ENCODE measurements around the gene E4F1. TPM values are rescaled to one million over a fixed set of nuclear protein-coding genes. Genes with fewer than 3 reads are reported as not detected.

E4F1 gene
- total RNA-seq, 1 donor from 2014 or later = 10.7 TPM

- no peak for ATAC-seq
Measured at GRCh38 chr16:2206780-2207433, 16.5 kb upstream of the E4F1 start.

GRCh38 chr16:2207872-2208271, 15.5 kb upstream of the E4F1 start:
- no peak for ATAC-seq

DNA sequence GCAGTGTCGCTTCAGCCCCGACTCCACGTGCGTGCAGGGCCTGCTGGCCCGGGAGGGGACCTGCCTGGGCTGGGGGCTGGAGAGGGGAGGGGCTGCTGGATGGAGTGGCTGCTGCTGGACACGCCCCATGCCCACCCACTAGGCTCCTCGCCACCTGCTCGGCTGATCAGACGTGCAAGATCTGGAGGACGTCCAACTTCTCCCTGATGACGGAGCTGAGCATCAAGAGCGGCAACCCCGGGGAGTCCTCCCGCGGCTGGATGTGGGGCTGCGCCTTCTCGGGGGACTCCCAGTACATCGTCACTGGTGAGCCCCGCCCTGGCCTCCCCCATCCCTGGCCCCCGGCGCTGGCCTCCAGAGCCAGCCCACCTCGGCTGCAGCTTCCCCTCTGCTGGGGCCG, 15.1 kb upstream of the E4F1 start:
- no peak for ATAC-seq

DNA sequence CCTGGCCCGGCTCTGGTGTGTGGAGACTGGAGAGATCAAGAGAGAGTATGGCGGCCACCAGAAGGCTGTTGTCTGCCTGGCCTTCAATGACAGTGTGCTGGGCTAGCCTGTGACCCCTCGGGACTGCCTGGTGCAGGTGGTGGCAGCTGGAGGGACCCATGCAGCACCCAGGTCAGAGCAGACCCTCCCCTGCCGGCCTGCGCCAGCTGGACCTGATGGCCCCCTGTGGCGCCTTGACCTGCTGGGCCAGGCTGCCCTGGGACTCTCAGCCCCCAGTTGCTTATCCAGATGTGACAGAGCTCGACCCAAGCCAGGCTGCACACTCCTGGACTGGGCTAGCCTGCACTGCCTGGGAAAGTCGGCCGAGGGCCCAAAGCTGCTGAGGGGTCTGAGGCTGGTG, 14.6 kb upstream of the E4F1 start:
- no peak for ATAC-seq

DNA sequence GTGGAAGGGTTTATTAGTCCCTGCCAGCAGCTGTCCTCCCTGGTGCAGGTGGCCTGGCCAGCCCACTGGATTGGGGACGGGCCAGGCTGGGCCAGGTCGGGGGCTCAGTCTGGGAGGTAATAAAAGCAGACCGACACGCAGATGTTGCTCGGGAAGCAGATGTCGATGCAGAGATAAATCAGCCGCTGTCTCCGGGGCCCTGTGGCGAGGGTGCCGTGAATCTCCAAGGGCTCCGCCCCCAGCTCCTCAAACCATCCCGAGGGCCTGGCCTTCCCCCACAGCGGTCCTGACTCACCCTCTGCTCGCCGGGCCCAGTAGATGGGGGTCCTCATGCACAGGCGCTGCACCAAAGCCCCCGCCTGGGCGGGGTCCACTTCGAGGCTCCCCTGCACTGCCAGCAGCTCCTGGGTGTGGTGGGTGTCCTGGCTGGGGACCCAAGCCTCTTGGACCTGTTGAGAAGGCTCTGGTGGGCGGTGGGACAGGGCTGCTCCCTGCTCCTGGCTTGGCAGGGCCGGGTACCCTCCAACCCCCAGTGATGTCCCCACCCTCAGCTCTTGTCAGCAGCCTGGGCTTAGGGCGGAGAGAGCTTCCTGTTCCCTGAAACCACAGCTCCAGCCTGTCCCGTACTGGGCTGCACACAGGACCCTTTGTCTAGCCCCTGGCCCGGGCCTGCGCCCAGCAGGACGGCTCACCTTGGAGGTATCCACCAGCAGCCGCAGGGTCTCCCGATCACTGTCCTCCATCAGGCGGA, 14.0 kb upstream of the E4F1 start:
- ATAC-seq = no peak

DNA sequence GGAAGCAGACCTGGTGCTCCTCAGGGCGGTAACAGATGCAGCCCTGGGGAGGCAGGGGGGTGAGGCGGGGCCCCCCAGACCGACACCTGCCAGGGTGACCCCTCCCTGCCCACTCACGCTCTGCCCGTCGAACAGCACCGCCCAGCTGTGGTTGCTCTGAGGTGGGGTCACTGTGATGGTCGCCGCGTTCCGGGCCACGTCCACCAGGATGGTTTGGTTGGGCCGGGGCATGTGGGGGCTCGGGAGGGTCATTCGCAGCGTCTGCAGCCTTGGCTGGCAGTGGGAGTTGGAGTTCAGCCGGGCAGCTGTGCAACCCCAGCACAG, 13.4 kb upstream of the E4F1 start:
- ATAC-seq = no peak

DNA sequence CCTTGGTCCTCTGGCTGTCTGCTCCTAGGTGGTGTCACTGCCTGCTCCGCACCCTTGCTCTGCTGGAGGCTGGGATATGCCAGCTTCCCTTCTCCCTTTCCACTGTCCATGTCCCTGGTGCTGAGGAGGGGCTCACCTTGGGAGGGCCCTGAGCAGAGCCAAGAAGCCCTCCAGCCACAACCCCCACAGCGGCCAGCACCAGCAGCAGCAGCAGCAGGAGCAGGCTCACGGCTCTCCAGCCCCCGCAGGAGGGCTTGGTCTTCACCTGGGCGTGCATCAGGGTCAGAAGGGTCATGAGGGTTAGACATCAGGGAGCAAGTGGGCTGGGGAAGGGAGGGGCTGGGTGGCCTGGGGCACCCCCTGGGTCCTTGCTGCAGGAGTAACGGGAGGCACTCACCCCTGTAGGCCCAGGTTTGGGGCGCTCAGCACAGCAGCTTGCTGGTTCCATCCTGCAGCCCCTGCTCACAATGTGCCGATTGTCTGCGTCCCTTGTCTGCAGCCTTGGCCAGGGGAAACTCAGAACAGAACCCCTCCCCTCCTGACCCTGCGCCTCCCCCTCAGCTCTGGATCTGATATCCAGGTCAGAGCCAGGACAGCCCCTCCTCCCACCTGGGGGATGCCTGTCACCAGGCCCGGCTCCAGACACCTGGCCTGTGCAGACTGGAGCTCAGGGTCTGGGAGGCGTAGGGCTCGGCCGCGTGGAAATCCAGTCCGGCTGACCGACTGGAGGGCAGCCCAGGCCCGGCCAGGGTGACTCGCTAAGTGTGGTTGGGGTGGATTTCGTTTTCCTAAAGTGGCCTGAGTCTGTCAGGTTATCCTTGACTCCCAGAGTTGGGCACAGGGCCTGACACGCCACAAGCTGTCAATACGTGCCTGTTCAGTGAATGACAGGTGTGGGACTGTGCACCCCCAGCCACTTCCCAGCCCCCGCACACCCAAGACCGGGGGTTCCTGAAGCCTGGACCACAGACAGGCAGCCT, 12.7 kb upstream of the E4F1 start, which contains the start of gene BRICD5:
Gene BRICD5 (minus strand): TSS at position 478 of the 980 bp plus-strand sequence. CDS start 30 bp downstream, at position 448.
- ATAC-seq = no peak

- no peak for ATAC-seq
Measured at GRCh38 chr16:2211923-2212347, 11.5 kb upstream of the E4F1 start.

GRCh38 chr16:2212362-2213324, 10.7 kb upstream of the E4F1 start:
- ATAC-seq = no peak

DNA sequence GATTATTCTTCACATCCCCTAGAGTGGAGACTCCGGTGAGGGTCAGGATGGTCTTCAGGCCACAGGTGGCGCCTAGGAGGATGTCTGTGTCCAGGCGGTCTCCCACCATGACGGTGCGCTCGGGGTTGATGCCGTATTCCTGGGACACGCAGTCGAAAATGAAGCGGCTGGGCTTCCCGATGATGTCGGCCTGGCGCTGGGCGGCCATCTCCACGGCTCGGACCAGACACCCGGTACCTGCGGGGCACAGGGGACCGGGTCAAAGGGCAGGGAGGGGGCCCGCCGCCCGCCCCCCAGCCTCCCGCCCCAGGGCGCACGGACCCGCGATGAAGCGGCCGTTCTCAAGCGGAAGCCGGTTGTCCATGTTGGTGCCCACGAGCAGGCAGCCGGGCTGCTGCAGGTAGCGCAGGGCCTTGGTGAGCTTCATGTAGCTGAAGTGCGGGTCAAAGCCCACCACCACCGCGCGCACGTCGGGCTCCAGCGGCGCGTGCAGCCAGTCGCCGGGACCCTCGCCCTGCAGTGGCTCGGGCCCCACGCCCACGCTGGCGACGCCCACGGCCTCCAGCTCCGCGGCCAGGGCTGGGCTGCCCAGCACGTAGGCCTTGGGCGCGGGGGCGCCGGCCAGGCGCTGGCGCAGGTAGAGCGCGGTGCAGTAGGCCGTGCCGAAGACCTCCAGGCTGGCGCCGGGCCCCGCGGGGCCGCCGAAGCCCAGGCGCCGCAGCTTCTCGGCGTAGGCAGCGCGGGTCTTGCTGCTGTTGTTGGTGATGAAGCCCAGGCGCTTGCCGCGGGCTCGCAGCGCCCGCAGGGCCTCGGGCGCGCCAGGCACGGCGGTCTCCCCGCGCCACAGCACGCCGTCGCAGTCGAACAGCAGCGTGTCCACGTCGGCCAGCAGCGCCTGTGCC, 9.3 kb upstream of the E4F1 start:
- ATAC-seq = no peak

GRCh38 chr16:2214719-2214968, 8.7 kb upstream of the E4F1 start, which contains the start of gene PGP:
PGP (minus strand) TSS chr16:2214840; CDS start chr16:2214777, 63 bp downstream.
- peak; percentile 92 for ATAC-seq

DNA sequence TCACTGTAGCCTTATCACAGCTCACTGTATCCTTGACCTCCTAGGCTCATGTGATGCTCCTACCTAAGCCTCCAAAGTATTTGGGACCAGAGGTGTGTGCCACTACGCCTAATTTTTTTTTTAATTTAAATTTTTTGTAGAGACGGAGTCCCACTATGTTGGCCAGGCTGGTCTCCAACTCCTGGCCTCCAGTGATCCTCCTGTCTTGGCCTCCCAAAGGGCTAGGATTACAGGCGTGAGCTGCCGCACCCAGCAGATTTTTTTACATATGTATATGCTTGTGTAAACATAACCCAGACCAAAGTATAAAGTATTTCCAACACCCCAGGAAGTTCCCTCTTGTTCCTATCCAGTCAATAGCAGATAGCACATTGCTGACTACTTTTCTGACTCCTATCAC, 7.1 kb upstream of the E4F1 start:
- ATAC-seq = no peak

DNA sequence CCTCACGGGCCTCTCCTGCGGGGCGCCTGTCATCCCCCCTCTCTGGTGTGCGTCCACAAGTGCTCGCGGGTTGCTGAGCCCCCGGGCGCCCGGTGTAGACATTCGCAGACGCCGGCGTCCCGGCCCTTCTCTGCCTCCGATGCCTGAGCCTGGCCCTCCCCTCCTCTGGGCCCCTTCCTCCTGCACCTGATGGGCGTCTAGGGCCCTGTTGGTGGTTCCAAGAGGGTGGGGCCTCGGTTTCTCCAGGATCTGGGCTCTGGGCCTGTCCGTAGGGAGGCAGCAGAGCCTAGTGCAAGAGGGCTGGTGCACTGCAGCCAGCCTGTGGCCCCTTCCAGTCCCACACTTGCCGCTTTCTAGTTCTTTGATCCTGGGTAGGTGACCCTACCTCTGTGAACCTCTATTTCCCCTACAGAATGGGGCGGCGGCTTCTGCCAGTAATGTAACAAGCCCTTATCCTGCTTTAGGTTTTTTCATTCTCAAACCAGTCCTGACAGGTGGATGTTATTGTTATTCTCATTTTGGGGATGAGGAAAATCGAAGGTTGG, 623 bp downstream of the E4F1 start:
- peak; percentile 58 for ATAC-seq

DNA sequence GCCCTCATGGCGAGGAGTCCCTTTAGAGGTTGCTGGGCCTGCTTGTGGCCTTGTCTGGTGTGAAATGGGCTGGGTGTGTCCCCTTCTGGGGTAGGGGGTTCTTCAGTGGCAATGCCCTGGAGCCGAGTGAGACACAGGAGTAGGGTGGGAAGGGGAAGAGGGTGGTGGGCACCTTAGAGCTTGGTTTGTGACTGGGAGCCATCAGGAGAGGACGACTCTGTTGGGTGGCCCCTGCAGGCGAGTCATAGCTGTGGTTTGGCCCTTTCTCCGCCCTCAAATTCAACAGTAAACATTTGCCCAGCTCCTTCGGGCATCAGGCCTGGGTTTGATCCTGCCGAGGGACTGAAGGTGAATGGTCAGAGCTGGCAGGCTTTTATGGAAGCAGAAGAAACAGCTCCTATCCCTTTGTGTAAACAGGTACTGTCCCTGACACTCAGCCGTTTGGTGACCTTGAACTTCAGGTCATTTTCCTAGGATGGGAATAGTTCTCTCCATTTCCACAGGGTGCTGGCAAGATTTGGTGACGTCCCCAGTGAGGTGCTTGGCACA, 2.9 kb downstream of the E4F1 start:
- no peak for ATAC-seq

DNA sequence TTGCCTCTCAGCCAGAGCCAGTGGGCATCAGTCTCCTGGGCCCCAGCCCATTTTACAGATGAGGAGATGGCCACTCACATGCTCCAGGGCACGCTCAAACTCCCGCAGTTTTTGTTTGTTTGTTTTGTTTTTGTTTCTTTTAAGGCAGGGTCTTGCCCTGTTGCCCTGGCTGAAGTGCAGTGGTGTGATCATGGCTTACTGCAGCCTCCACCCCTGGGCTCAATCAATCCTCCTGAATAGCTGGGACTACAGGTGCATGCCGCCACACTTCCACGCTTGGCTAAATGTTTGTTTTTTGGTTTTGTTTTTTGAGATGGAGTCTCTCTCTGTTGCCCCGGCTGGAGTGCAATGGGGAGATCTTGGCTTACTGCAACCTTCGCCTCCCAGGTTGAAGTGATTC, 3.5 kb downstream of the E4F1 start:
- ATAC-seq = no peak

GRCh38 chr16:2228161-2228824, 4.9 kb downstream of the E4F1 start:
- ATAC-seq = no peak

- no peak for ATAC-seq
Measured at GRCh38 chr16:2229091-2229490, 5.7 kb downstream of the E4F1 start.

DNA sequence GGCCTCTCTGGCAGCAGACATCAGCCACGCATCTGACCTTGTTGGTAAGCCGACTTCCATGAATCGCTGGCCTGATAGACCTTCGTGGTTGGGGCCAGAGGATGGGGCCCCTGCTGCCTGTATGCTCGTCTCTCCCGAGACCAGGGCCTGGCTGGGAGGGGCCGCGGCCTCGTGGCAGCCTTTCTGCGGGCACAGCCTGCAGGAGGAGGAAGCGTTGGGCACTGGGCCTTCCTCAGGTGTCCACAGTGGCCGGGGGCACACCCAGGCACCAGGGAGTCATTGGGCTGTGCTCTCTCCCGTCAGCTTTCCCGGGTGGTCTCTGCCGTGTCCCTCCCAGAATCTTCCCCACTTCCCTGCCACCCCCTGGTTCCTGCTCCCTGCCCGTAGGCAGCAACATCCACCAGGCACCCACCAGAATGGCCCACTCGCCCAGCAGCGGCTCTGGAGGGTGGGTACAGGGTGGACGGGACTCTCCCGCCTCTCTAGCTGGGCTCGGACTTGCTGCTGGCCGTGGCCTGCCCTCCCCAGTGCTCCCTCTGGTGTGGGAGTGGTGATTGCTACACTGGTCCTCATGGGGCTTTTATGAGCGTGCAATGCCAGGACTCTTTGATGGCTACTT, 6.3 kb downstream of the E4F1 start:
- no peak for ATAC-seq

DNA sequence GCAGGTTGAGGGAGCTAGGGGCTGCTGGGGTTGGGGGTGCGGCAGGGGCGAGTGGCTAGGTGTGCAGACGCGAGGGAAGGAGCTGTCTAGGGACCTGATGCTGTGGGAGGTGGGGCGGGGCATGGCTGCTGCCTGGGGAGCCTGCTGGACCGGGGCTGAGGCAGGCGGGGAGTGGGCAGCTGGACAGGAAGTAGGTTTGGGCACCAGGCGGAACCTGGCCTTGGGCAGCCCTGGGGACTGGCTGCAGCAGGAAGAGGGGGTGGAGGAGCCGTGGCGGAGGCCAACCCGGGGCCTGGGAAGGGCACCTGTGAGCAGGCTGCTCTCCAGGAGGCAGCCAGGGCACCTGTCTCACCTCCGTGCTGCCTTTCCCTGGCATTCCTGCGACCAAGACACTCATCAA, 7.0 kb downstream of the E4F1 start:
- peak; percentile 35 for ATAC-seq

Measured in esophagus mucosa (tissue), 1 donor.